ENCODE data around the gene MRPS5. TPM values are rescaled to one million over a fixed set of nuclear protein-coding genes. Genes with fewer than 3 reads are reported as not detected.
"Not testable (repeated sequence)": the region's sequence is repeated elsewhere in the genome, so short reads cannot be mapped to it uniquely, and the experiment has no call there.

Gene MRPS5
- total RNA-seq, 1 experiment from 2014 or later: 107 TPM

GRCh38 chr2:95099910-95100309 is 21.7 kb downstream of the MRPS5 start:
- ChIA-PET POLR2A (ENCODE audit: unreplicated experiment) (no interaction called here), CTCF (no interaction called here)
- BruUV-seq (replicated peaks): no TSS peak
- intact Hi-C loops (cut with micrococcal nuclease): no loop called here
- H3K9ac ChIP-seq (ENCODE audit: low read length): no peak overlapping the region
- H3K27ac ChIP-seq (ENCODE audit: low read length): no peak overlapping the region
- H3F3A ChIP-seq (ENCODE audit: low read length, unreplicated experiment): no peaks in the 10 kb centered on the region
- H3K79me2 ChIP-seq (ENCODE audit: low read length): peaks cover 8% of the 10 kb centered on the region
- no peak overlapping the region for H3K4me3 ChIP-seq (ENCODE audit: low read length)
- ATAC-seq: no peak
- TF ChIP-seq EZH2 (IDR thresholded peaks at IDR 0.05; ENCODE audit: low read length, unreplicated experiment): no peak
- TF ChIP-seq, protein P1, sequence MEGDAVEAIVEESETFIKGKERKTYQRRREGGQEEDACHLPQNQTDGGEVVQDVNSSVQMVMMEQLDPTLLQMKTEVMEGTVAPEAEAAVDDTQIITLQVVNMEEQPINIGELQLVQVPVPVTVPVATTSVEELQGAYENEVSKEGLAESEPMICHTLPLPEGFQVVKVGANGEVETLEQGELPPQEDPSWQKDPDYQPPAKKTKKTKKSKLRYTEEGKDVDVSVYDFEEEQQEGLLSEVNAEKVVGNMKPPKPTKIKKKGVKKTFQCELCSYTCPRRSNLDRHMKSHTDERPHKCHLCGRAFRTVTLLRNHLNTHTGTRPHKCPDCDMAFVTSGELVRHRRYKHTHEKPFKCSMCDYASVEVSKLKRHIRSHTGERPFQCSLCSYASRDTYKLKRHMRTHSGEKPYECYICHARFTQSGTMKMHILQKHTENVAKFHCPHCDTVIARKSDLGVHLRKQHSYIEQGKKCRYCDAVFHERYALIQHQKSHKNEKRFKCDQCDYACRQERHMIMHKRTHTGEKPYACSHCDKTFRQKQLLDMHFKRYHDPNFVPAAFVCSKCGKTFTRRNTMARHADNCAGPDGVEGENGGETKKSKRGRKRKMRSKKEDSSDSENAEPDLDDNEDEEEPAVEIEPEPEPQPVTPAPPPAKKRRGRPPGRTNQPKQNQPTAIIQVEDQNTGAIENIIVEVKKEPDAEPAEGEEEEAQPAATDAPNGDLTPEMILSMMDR (conservative IDR thresholded peaks at IDR 0.05; ENCODE audit: low read depth, low read length): no peak
- no peak for TF ChIP-seq EZH2phosphoT487 (IDR thresholded peaks at IDR 0.05; ENCODE audit: borderline replicate concordance, low read length)
- H3K4me2 ChIP-seq (ENCODE audit: low read length): no peak overlapping the region
- no peak overlapping the region for H2AFZ ChIP-seq (ENCODE audit: low read length)
- DNase-seq: no peak
- peaks cover 52% of the 10 kb centered on the region for H3K36me3 ChIP-seq (ENCODE audit: low read depth, low read length)
- H3K9me3 ChIP-seq (ENCODE audit: low read length): no peaks in the 10 kb centered on the region
- H3K9me2 ChIP-seq (replicated peaks; ENCODE audit: low read length): no peaks in the 10 kb centered on the region
- no peaks in the 10 kb centered on the region for H3K4me1 ChIP-seq (ENCODE audit: insufficient read depth, low read length)
- H3K27me3 ChIP-seq (ENCODE audit: low read length): no peaks in the 10 kb centered on the region
- H4K20me1 ChIP-seq (ENCODE audit: low read length): no peaks in the 10 kb centered on the region; the same call in 1 of the 2 replicates

DNA sequence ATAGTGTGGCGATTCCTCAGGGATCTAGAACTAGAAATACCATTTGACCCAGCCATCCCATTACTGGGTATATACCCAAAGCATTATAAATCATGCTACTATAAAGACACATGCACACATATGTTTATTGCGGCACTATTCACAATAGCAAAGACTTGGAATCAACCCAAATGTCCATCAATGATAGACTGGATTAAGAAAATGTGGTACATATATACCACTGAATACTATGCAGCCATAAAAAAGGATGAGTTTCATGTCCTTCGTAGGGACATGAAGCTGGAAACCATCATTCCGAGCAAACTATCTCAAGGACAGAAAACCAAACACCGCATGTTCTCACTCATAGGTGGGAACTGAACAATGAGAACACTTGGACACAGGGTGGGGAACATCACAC is 23.3 kb downstream of the MRPS5 start:
- CTCF ChIA-PET; H3K4me1 ChIP-seq (ENCODE audit: insufficient read depth, low read length); ATAC-seq; H3K27me3 ChIP-seq (ENCODE audit: low read length); intact Hi-C loops (cut with micrococcal nuclease); H3K79me2 ChIP-seq (ENCODE audit: low read length); POLR2A ChIA-PET (ENCODE audit: unreplicated experiment); H3K27ac ChIP-seq (ENCODE audit: low read length); H3F3A ChIP-seq (ENCODE audit: low read length, unreplicated experiment); H3K9me3 ChIP-seq (ENCODE audit: low read length); BruUV-seq (replicated peaks); H3K9ac ChIP-seq (ENCODE audit: low read length); H3K9me2 ChIP-seq (replicated peaks; ENCODE audit: low read length); H4K20me1 ChIP-seq (ENCODE audit: low read length); H3K4me3 ChIP-seq (ENCODE audit: low read length); H2AFZ ChIP-seq (ENCODE audit: low read length); DNase-seq; H3K4me2 ChIP-seq (ENCODE audit: low read length): not testable (repeated sequence)
- peaks cover 38% of the 10 kb centered on the region for H3K36me3 ChIP-seq (ENCODE audit: low read depth, low read length)

DNA sequence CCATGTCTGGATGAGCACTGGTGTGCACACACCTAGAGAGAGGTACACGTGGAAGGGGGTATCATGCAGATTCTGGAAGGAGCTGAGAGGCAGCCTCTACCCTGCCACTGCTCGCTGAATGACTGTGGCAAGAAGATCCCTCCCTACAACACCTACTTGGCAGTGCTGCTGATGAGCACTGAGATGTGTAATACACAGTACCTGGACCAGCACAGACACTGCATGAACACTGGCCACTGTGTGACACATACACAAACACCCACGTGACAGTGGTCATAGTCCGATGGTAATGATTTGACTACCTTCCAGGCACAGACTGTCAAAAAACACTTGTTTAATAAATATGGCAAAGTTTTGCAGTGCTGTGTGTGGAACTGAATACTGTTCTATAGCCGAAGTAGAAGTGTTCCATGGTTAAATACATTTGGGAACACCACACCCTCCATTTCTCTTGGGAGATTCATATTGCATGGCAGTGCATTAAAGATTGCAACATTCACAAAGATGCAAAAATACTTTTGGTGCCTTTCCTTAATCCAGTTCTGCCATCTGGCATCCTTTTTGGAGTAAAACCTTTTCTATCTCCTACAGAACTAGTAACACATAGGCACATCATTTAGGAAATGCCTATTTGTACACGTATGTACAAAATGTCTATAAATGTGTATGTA is 29.6 kb downstream of the MRPS5 start:
- Histone ChIP-seq H3K9ac (ENCODE audit: low read length) (no peak overlapping the region), H3K4me3 (ENCODE audit: low read length) (no peak overlapping the region), H4K20me1 (ENCODE audit: low read length) (no peaks in the 10 kb centered on the region), H3F3A (ENCODE audit: low read length, unreplicated experiment) (no peaks in the 10 kb centered on the region), H2AFZ (ENCODE audit: low read length) (no peak overlapping the region), H3K27me3 (ENCODE audit: low read length) (no peaks in the 10 kb centered on the region), H3K4me1 (ENCODE audit: insufficient read depth, low read length) (no peaks in the 10 kb centered on the region), H3K9me2 (replicated peaks; ENCODE audit: low read length) (no peaks in the 10 kb centered on the region), H3K79me2 (ENCODE audit: low read length) (no peaks in the 10 kb centered on the region), H3K4me2 (ENCODE audit: low read length) (no peak overlapping the region), H3K27ac (ENCODE audit: low read length) (no peak overlapping the region), H3K9me3 (ENCODE audit: low read length) (no peaks in the 10 kb centered on the region), H3K36me3 (ENCODE audit: low read depth, low read length) (peaks cover 32% of the 10 kb centered on the region)
- intact Hi-C loops (cut with micrococcal nuclease): no loop called here
- ATAC-seq (no peak), DNase-seq (no peak)
- CTCF ChIA-PET: no interaction called here
- BruUV-seq (replicated peaks): no TSS peak
- no peak for TF ChIP-seq EZH2 (IDR thresholded peaks at IDR 0.05; ENCODE audit: low read length, unreplicated experiment)
- TF ChIP-seq, protein P1 (conservative IDR thresholded peaks at IDR 0.05; ENCODE audit: low read depth, low read length): no peak
- TF ChIP-seq EZH2phosphoT487 (IDR thresholded peaks at IDR 0.05; ENCODE audit: borderline replicate concordance, low read length): no peak
- POLR2A ChIA-PET (ENCODE audit: unreplicated experiment): no interaction called here
